SK-N-SH (cell line): ENCODE measurements around the gene GCLC. TPM values are rescaled to one million over a fixed set of nuclear protein-coding genes. Genes with fewer than 3 reads are reported as not detected.

Experiments
- CTCF ChIA-PET: fragments of 300-600, 350-600 bp; formaldehyde crosslinking; extraction: SDS; loops from one replicate; lab custom pipeline; 2021; lab: Yijun Ruan, JAX
- POLR2A ChIA-PET: fragments of 350-600 bp; sonication (Branson Sonifier 250); formaldehyde crosslinking; extraction: SDS; loops from one replicate; lab custom pipeline; 2020; ENCODE audit warnings: antibody characterized with exemption, inconsistent platforms; lab: Yijun Ruan, JAX
- DNase-seq: peaks from one replicate; pipeline ENCODE4 v3.0.0; 2012
- H2AFZ ChIP-seq: fragments of 200-600 bp; sonication (generic); 2 replicates; pipeline ENCODE4 v1.8.1; 2016; ENCODE audit warnings: antibody characterized with exemption, mild to moderate bottlenecking, low read depth
- H3F3A ChIP-seq: fragments of 200-600 bp; sonication (generic); replicated peaks from 2 replicates; pipeline ENCODE3; 2016; ENCODE audit warnings: antibody characterized with exemption, mild to moderate bottlenecking; ENCODE audit not compliant: insufficient read depth
- H3K27ac ChIP-seq, 2 experiments: fragments of 200-500 bp in 1 of 2; fragments of 200-600 bp in 1 of 2; sonication (Bioruptor generic) in 1 of 2; sonication (generic), shearing (Covaris generic) in 1 of 2; 2 replicates each; pipeline versions ENCODE4 v1.5.1 to v1.6.1; 2014 to 2016; ENCODE audit warnings: low read depth in 2 of 2, inconsistent platforms in 1 of 2, low read length in 1 of 2, mild to moderate bottlenecking in 1 of 2, mixed read lengths in 1 of 2
- H3K27me3 ChIP-seq: fragments of 200-600 bp; sonication (generic), shearing (Covaris generic); 2 replicates; pipeline ENCODE4 v1.6.1; 2016; ENCODE audit warnings: mixed run types; ENCODE audit not compliant: insufficient read depth
- H3K36me3 ChIP-seq, 2 experiments: fragments of 200-500 bp in 1 of 2; fragments of 200-600 bp in 1 of 2; sonication (Bioruptor generic) in 1 of 2; sonication (generic) in 1 of 2; replicated peaks in 1 of 2; 2 replicates each; pipeline versions ENCODE3 to v1.5.1; 2014 to 2016; ENCODE audit warnings: low read length in 1 of 2, mild to moderate bottlenecking in 1 of 2; ENCODE audit not compliant: insufficient read depth in 2 of 2, control insufficient read depth in 1 of 2
- H3K4me1 ChIP-seq, 2 experiments: fragments of 200-500 bp in 1 of 2; fragments of 200-600 bp in 1 of 2; sonication (Bioruptor generic) in 1 of 2; sonication (generic), shearing (Covaris generic) in 1 of 2; 2 replicates each; pipeline versions ENCODE4 v1.5.1 to v1.6.1; 2014 to 2016; ENCODE audit warnings: low read depth in 1 of 2, low read length in 1 of 2, mixed run types in 1 of 2; ENCODE audit not compliant: insufficient read depth in 2 of 2, control insufficient read depth in 1 of 2
- H3K4me2 ChIP-seq: fragments of 200-600 bp; sonication (generic), shearing (Covaris generic); 2 replicates; pipeline ENCODE4 v1.6.1; 2017; ENCODE audit warnings: mixed run types
- H3K4me3 ChIP-seq, 2 experiments: fragments of 200-500 bp in 1 of 2; fragments of 200-600 bp in 1 of 2; sonication (Bioruptor generic) in 1 of 2; sonication (generic), shearing (Covaris generic) in 1 of 2; 2 replicates each; pipeline versions ENCODE4 v1.5.1 to v1.8.1; 2014 to 2016; ENCODE audit warnings: low read depth in 2 of 2, inconsistent platforms in 1 of 2, low read length in 1 of 2, mild to moderate bottlenecking in 1 of 2, mixed read lengths in 1 of 2, moderate library complexity in 1 of 2
- H3K79me2 ChIP-seq: fragments of 200-600 bp; sonication (generic); 2 replicates; pipeline ENCODE4 v1.8.1; 2017; ENCODE audit warnings: mild to moderate bottlenecking; ENCODE audit not compliant: insufficient read depth
- H3K9ac ChIP-seq: fragments of 200-600 bp; sonication (generic); 2 replicates; pipeline ENCODE4 v1.6.1; 2017; ENCODE audit warnings: mixed run types
- H3K9me2 ChIP-seq: fragments of 200-600 bp; sonication (generic); 2 replicates; pipeline ENCODE4 v1.6.1; 2017; ENCODE audit warnings: mixed run types
- H3K9me3 ChIP-seq: fragments of 200-600 bp; sonication (generic); 2 replicates; pipeline ENCODE4 v1.6.1; 2017; ENCODE audit warnings: mixed run types, mild to moderate bottlenecking, moderate library complexity
- H4K20me1 ChIP-seq: fragments of 200-600 bp; sonication (generic); 2 replicates; pipeline ENCODE4 v1.6.1; 2017; ENCODE audit warnings: mild to moderate bottlenecking, mixed run types; ENCODE audit not compliant: insufficient read depth
- EP300 ChIP-seq, 2 experiments: IDR thresholded peaks; 2 replicates each; pipeline versions ENCODE4 v1.4.0 to v1.6.1; 2012; ENCODE audit warnings: borderline replicate concordance in 1 of 2, low read depth in 1 of 2, low read length in 1 of 2
- EZH2phosphoT487 ChIP-seq: fragments of 200-600 bp; sonication (generic); IDR thresholded peaks from 2 replicates; pipeline ENCODE4 v1.6.1; 2017; ENCODE audit warnings: low read depth, mixed run types, mild to moderate bottlenecking, antibody characterized with exemption, moderate library complexity, borderline replicate concordance
- FOSL2 ChIP-seq: IDR thresholded peaks from 2 replicates; pipeline ENCODE4 v1.4.0; 2012; ENCODE audit warnings: low read depth, mild to moderate bottlenecking, moderate library complexity, borderline replicate concordance
- FOXJ3 ChIP-seq: sonication (generic); formaldehyde crosslinking; IDR thresholded peaks from 2 replicates; pipeline ENCODE4 v1.5.1; 2020; ENCODE audit warnings: mild to moderate bottlenecking, missing genetic modification reagents
- GABPA ChIP-seq: IDR thresholded peaks from 2 replicates; pipeline ENCODE4 v1.4.0; 2012; ENCODE audit warnings: low read depth, mild to moderate bottlenecking
- GATA2 ChIP-seq: sonication (generic); formaldehyde crosslinking; IDR thresholded peaks from 2 replicates; pipeline ENCODE4 v1.5.0; 2020; ENCODE audit warnings: mild to moderate bottlenecking, missing genetic modification reagents
- MEF2A ChIP-seq: IDR thresholded peaks from 2 replicates; pipeline ENCODE4 v1.4.0; 2012; ENCODE audit warnings: low read depth, borderline replicate concordance
- NFIC ChIP-seq: IDR thresholded peaks from 2 replicates; pipeline ENCODE4 v1.4.0; 2012; ENCODE audit warnings: borderline replicate concordance
- RAD21 ChIP-seq: IDR thresholded peaks from 2 replicates; pipeline ENCODE4 v1.6.1; 2012; ENCODE audit warnings: mild to moderate bottlenecking, low read length
- RCOR1 ChIP-seq: fragments of 150-350 bp; IDR thresholded peaks from 2 replicates; pipeline ENCODE4 v1.6.1; 2017; ENCODE audit warnings: antibody characterized with exemption, low read length
- RFX5 ChIP-seq: IDR thresholded peaks from 2 replicates; pipeline ENCODE4 v1.6.1; 2012; ENCODE audit warnings: mild to moderate bottlenecking, improper control_type of control experiment, low read length
- RXRA ChIP-seq: IDR thresholded peaks from 2 replicates; pipeline ENCODE4 v1.4.0; 2012; ENCODE audit warnings: low read depth, mild to moderate bottlenecking, borderline replicate concordance
- SIN3A ChIP-seq: IDR thresholded peaks from 2 replicates; pipeline ENCODE4 v1.6.1; 2012; ENCODE audit warnings: low read depth, mild to moderate bottlenecking, low read length, moderate library complexity, borderline replicate concordance
- SMC3 ChIP-seq: IDR thresholded peaks from 2 replicates; pipeline ENCODE4 v1.6.1; 2012; ENCODE audit warnings: low read depth, low read length, improper control_type of control experiment
- TAF1 ChIP-seq: IDR thresholded peaks from 2 replicates; pipeline ENCODE4 v1.6.1; 2012; ENCODE audit warnings: low read depth, mild to moderate bottlenecking, low read length, moderate library complexity, borderline replicate concordance
- TCF12 ChIP-seq: IDR thresholded peaks from 2 replicates; pipeline ENCODE4 v1.4.0; 2012
- WGBS: methylation state at CpG from one replicate; pipeline ENCODE4 v1.1.6; 2017; ENCODE audit warnings: low lambda C conversion rate; 5-methylcytosine and 5-hydroxymethylcytosine counted together
- polyA plus RNA-seq, 3 experiments: library from polyadenylated mRNA; depleted of rRNA; stranded (reverse); fragments of >200 nt; gene quantifications; 2 replicates each; pipeline ENCODE4 v1.2.3, GENCODE V29; 2012
- TF ChIP-seq, protein P1 (sequence below): IDR thresholded peaks from 2 replicates; pipeline ENCODE4 v1.4.0; 2012; ENCODE audit warnings: low read depth, borderline replicate concordance
- TF ChIP-seq, protein P2 (sequence below): fragments of 150-350 bp; IDR thresholded peaks from 2 replicates; pipeline ENCODE4 v1.6.1; 2016; ENCODE audit warnings: mild to moderate bottlenecking, low read depth, low read length
- TF ChIP-seq, protein P3 (sequence below): fragments of 200-600 bp; sonication (generic); IDR thresholded peaks from 2 replicates; pipeline ENCODE4 v1.6.1; 2017; ENCODE audit warnings: antibody characterized with exemption, mild to moderate bottlenecking, moderate library complexity
- TF ChIP-seq, protein P4 (sequence below): IDR thresholded peaks from 2 replicates; pipeline ENCODE4 v1.4.0; 2012; ENCODE audit warnings: low read depth

The GCLC gene
- polyA plus RNA-seq, 1 of the 3 experiments (the other 2 are of a cell fraction) = 7.5 TPM

- Histone ChIP-seq H3K4me3 (no peak overlapping the region), H3K36me3 (no peaks in the 10 kb centered on the region), H3K4me2 (no peak overlapping the region), H3K9me2 (no peaks in the 10 kb centered on the region), H3K27me3 (no peaks in the 10 kb centered on the region; the same call in 1 of the 2 replicates), H3K9ac (no peak overlapping the region), H3K27ac (no peak overlapping the region), H4K20me1 (no peaks in the 10 kb centered on the region), H3F3A (no peaks in the 10 kb centered on the region), H3K4me1 (peaks cover 0 to 2% of the 10 kb centered on the region in 2 experiments; a peak in 1 of 4 replicates), H2AFZ (no peak overlapping the region), H3K79me2 (no peaks in the 10 kb centered on the region), H3K9me3 (no peaks in the 10 kb centered on the region)
- POLR2A ChIA-PET = no interaction called here
- TF ChIP-seq, protein P1, sequence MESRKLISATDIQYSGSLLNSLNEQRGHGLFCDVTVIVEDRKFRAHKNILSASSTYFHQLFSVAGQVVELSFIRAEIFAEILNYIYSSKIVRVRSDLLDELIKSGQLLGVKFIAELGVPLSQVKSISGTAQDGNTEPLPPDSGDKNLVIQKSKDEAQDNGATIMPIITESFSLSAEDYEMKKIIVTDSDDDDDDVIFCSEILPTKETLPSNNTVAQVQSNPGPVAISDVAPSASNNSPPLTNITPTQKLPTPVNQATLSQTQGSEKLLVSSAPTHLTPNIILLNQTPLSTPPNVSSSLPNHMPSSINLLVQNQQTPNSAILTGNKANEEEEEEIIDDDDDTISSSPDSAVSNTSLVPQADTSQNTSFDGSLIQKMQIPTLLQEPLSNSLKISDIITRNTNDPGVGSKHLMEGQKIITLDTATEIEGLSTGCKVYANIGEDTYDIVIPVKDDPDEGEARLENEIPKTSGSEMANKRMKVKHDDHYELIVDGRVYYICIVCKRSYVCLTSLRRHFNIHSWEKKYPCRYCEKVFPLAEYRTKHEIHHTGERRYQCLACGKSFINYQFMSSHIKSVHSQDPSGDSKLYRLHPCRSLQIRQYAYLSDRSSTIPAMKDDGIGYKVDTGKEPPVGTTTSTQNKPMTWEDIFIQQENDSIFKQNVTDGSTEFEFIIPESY = no peak
- TF ChIP-seq SIN3A (no peak), TCF12 (no peak), NFIC (no peak), RAD21 (no peak), SMC3 (no peak), EZH2phosphoT487 (no peak), GABPA (no peak), EP300 (IDR thresholded peaks at IDR 0.05; ENCODE audit: borderline replicate concordance in 1 of 2, low read depth in 1 of 2, low read length in 1 of 2) (no peak), TAF1 (no peak), RCOR1 (no peak), FOSL2 (no peak), MEF2A (no peak), FOXJ3 (CRISPR knock-in tag) (no peak), RFX5 (no peak), GATA2 (no peak), RXRA (no peak)
- TF ChIP-seq, protein P2, sequence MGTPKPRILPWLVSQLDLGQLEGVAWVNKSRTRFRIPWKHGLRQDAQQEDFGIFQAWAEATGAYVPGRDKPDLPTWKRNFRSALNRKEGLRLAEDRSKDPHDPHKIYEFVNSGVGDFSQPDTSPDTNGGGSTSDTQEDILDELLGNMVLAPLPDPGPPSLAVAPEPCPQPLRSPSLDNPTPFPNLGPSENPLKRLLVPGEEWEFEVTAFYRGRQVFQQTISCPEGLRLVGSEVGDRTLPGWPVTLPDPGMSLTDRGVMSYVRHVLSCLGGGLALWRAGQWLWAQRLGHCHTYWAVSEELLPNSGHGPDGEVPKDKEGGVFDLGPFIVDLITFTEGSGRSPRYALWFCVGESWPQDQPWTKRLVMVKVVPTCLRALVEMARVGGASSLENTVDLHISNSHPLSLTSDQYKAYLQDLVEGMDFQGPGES = no peak
- TF ChIP-seq, protein P3, sequence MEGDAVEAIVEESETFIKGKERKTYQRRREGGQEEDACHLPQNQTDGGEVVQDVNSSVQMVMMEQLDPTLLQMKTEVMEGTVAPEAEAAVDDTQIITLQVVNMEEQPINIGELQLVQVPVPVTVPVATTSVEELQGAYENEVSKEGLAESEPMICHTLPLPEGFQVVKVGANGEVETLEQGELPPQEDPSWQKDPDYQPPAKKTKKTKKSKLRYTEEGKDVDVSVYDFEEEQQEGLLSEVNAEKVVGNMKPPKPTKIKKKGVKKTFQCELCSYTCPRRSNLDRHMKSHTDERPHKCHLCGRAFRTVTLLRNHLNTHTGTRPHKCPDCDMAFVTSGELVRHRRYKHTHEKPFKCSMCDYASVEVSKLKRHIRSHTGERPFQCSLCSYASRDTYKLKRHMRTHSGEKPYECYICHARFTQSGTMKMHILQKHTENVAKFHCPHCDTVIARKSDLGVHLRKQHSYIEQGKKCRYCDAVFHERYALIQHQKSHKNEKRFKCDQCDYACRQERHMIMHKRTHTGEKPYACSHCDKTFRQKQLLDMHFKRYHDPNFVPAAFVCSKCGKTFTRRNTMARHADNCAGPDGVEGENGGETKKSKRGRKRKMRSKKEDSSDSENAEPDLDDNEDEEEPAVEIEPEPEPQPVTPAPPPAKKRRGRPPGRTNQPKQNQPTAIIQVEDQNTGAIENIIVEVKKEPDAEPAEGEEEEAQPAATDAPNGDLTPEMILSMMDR = no peak
- TF ChIP-seq, protein P4, sequence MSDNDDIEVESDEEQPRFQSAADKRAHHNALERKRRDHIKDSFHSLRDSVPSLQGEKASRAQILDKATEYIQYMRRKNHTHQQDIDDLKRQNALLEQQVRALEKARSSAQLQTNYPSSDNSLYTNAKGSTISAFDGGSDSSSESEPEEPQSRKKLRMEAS = no peak
- DNase-seq = no peak
- WGBS = 76% methylated on average over 5 of the region's 5 CpGs
- CTCF ChIA-PET = interaction anchor here (1.1 kb wide), 1 partner anchor 20 kb away, joined by 4 read pairs; no protein-coding TSS in a partner anchor
Measured at GRCh38 chr6:53464483-53464882, 80.4 kb downstream of the GCLC start.
